ENCODE measurements around the gene MRFAP1L1.
"Not testable (repeated sequence)": the region's sequence is repeated elsewhere in the genome, so short reads cannot be mapped to it uniquely, and the experiment has no call there.

Gene MRFAP1L1

DNA sequence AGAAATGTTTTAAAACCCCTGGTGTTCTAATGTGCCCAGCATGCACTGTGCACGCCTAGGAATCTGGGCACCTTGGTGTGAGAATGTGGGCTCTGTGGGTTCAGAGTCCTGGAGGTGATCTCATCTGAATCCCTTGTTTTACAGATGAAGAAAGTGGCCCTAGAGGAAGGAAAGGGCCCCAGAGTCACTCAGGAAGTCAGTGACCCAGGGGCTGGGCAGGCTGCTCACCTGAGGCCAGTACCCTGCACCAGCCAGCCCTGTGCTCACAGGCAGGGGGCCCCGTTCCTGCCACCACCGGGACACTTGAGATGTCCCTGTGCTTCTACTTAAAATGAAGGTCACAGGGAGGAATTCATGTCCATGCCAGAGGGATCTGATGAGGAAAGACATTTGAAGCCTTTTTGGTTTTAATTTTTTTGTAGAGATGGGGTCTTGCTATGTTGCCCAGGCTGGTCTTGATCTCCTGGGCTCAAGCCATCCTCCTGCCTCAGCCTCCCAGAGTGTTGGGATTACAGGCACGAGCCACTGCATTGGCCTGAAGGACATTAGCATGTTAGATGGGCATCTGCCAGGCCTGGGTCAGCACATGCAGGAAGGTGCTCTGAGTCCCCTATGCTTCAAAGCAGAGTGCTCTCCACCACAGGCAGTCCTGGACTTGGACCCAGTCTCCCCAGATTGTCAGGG is 23.4 kb downstream of the MRFAP1L1 start:
- no peak for FAIRE-seq

DNA sequence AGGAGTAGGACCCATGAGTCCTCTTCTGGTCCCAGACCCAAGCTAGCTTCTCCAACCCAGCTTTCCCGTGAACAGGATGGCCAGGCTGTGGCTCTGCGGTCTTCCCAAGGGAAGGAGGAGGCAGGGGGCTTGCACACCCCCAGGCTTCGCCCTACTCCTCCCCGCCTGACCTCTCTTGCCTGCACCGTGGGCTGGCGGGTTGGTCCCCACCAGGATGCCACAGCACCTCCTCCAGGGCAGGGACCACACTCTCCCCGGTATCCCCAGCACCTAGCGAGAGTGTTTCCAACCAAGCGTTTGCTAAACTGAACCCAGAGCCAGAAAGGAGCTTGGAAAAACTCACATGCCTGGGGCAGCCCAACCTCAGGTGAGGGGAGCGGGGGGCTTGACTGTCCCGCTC is 25.0 kb downstream of the MRFAP1L1 start:
- FAIRE-seq: no peak

DNA sequence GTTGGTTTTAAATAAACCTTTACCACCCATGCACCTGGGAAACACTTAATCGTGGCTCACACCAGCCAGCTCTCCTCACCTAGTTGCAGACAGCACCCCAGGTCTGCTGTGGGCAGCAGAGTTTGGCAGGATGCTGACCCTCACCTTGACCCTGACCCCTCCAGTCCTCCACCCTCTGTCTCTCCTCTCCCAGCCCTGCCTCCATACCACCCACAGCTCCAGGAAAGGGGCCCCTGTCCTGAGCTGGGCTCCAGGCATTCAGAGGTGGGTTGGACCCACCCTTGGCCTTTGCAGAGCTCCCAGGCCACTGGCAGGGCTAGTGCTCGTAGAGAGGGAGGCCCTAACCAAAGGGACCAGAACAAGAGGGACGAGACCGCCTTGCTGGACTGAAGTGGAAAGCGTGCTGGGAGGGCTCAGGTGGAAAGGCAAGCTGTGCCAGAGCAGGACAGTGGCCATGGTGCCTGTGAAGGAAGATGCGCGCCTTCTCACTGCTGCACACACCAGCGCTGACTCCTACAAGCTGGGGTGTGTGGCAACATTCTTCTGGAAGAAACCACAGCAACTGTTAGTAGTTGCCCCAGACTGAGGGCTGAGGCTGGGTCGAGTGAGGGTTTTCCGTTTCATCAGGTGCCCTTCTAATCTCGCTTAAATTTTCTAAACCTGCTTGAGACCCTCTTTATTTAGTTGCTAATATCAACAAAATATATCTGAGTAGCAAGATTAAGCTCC is 26.6 kb downstream of the MRFAP1L1 start:
- no peak for FAIRE-seq

DNA sequence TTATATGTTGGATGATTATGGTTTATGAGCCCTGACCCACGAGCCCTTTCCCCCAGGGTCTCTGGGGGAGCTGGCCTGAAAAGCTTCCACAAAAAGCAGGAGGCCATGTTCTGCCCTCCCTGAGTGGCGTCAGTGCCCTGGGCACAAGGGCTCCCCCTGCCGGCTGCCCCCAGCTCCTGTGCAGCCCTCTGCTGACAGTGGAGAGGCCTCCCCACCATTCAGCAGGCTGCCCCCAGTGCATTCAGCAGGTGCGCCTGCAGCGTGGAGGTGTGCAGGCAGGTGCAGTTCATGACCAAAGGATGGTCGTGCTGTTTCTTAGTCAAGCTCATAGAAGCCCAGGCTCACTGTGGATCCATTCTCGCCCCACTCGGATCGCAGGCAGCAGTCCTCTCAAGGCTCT is 28.5 kb downstream of the MRFAP1L1 start:
- FAIRE-seq: no peak

DNA sequence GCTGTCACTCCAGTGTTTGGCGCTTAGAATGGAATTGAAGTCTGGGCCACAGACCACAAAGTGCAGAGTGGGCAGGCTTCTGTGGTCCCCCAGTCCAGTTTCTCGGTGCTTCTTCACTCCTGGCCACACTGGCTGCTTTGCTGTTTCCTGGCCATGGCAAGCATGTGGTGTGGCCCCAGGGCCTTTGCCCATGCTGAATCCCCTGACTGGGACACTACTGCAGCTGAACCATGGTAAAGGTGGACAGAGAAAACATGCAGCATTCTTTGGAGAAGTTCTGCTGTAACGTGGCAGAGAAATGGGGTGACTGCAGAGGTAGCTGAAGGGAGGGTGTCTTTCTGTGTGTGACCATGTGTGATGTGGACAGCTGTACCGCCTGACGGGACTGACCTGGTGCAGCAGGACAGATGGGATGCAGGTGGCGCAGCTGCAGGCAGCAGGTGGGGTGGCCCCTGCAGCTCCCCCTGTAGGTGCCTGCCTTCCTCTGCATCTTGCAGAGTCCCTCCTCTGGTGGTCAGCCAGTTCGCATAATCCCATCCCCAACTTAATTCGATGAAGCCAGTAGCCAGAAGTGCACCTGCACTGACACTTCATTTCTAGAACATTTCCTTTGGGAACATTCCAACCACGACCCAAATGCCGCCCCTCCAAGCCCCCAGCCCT is 29.2 kb downstream of the MRFAP1L1 start:
- no peak for FAIRE-seq

DNA sequence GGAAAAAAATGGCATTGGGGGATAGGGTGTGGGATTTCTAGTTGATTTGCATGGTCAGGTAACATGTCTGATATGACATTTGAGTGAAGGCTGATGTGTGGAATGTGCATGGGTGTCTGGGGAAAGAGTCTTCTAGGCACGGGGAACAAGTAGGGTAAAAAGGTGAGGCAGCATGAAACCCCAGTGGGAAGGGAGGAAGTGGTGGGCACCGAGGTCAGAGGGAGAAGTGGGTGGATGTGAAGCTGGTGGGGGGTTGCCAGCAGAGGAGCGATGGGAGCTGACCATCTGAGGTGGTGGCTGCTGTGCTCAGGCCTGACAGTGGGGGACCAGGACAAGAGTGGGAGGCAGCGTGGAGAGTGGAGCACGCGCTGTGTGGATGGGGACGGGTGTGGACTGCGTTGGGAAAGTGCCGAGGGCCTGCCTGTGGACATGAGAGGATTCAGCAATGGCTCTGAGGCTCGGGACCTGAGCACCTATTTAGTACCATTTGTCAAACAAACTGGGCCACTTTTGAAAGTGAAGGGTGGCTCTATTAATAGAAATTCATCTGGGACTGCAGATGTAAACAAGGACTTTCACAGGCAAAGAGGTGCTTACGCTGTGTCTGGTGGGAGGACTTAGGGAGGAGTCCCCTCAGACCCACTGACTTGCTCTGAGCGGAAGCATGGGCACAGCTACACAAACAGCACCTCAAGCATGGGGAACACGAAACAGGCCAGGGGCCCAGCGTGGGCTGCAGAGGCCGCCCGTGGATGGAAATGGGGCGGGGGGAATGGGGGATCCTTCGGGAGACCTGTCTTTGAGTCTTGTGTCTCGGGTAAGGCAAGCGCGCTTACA is 32.7 kb downstream of the MRFAP1L1 start:
- no peak for FAIRE-seq

DNA sequence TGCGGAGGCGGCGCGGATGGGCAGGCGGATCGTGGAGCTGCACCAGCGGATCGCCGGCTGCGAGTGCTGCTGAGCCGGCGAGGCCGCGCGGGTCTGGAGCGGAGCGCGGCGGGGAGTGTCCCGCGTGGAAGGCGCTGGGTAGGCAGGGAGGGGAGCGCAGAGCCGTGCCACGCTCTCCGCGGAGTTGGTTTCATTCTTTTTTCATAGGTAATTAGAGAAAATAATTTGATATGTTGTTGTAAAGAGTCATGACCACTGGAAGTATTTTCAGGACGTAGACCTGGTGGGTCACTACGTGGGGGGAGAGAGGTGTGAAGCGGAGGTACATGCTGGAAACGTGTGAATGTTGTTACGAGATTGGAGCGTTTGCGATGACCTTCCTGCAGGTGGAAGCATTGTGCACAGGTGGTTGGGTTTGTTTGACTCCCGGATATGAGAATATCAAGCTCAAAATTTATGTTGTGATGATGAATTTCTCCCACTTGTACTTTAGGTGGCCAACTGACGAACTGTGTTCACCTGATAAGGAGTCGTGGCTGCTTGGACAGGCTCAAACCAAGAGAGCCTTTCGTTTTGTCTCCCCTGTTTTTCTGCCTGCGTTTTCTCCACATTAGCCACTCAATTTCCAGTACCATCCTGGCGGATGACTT is 35.0 kb downstream of the MRFAP1L1 start:
- FAIRE-seq: peak; percentile 35

DNA sequence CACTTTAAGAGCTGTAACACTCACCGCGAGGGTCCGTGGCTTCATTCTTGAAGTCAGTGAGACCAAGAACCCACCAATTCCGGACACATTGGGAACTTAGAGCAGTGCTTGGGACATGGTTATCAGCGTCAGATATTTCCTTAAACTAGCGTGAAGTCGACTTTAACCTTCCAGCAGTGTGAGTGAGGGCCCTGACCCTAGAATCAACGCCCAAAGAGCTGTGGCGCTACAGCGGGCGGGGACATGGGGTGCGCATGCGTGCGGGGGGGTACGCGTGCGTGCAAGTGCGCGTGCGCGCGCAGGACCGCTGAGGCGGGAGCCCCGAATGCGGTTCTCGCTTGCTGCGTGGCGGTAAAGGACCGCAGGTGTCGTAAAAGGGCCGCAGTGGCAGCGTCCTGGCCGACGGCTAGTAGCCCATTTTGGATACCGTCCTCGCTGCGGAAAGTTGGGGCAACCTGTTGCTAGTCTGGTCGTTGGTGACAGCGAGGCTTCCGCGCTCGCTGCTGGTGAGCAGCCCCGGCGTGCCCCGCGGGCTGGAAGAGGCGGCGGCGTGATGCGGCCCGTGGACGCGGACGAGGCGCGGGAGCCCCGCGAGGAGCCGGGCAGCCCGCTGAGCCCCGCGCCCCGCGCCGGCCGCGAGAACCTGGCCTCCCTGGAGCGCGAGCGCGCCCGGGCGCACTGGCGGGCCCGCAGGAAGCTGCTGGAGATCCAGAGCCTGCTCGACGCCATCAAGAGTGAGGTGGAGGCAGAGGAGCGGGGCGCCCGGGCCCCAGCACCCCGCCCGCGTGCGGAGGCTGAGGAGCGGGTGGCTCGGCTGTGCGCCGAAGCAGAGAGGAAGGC is 35.8 kb downstream of the MRFAP1L1 start:
- FAIRE-seq: no peak

DNA sequence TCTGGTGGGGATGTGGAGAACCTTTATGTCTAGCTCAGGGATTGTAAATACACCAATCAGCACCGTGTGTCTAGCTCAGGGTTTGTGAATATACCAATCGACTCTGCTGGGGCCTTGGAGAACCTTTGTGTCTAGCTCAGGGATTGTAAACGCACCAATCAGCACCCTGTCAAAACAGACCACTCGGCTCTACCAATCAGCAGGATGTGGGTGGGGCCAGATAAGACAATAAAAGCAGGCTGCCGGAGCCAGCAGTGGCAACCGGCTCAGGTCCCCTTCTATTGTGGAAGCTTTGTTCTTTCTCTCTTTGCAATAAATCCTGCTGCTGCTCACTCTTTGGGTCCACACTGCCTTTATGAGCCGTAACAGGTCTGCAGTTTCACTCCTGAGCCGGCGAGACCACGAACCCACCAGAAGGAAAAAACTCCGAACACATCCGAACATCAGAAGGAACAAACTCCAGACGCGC is 36.4 kb downstream of the MRFAP1L1 start:
- FAIRE-seq: not testable (repeated sequence)

DNA sequence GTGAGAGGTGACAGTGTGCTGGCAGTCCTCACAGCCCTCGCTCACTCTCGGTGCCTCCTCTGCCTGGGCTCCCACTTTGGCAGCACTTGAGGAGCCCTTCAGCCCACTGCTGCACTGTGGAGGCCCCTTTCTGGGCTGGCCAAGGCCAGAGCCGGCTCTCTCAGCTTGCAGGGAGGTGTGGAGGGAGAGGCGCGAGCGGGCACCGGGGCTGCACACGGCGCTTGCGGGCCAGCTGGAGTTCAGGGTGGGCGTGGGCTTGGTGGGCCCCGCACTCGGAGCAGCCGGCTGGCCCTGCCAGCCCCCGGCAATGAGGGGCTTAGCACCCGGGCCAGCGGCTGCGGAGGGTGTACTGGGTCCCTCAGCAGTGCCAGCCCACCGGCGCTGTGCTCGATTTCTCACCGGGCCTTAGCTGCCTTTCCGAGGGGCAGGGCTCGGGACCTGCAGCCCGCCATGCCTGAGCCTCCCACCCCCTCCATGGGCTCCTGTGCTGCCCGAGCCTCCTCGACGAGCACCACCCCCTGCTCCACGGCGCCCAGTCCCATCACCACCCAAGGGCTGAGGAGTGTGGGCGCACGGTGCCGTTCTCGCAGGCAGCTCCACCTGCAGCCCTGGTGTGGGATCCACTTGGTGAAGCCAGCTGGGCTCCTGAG is 37.0 kb downstream of the MRFAP1L1 start:
- not testable (repeated sequence) for FAIRE-seq

DNA sequence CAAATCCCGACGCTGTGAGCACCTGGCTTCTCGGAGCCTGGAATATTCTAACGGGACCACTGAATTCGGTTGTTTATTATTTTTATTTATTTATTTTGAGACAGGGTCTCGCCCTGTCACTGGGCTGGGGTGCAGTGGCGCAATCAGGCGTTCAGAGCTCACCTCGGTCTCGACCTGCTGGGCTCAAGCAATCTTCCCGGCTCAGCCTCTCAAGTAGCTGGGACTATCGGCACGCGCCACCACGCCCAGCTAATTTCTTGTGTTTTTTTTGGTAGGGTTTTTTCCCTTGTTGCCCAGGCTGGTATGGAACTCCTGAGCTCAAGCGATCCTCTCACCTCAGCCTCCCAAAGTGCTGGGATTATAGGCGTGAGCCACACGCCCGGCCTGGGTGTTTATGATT is 37.5 kb downstream of the MRFAP1L1 start:
- no peak for FAIRE-seq

DNA sequence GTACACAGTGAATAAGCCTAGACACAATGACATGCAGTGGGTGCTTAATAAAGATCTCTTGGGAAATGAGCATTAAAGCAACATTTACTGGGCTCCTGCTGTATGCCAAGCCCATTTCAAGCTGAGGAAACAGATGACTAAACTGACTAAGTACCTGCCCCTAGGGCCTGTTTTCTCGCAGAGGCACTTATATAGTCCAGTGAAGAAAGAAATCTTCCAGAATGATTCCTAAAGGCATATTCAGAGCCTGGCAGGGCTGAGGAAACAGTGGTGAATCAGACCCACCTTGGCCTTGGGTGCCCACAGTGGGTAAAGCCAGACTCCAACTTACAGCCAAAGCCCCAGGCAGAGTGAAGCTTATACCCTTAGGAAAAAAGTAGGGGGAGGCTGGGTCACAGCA is 38.0 kb downstream of the MRFAP1L1 start:
- no peak for FAIRE-seq

DNA sequence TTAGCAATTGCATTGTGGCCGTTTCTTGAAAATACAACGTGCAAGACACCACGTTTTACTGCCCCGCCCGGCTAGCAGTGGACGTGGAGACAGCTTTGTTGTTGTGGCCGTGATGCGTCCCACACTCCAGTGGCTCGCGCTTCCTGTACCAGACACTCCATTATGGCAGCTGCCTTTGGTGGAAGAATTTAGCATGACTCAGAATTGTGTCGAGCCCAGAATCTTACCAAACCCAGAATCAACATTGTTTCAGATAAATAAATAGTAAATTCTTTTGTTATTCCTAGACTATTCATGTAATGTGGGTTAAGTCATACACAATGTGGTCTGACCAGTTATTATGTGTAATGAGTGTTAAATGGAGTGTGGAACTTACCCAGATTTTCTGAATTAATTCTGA is 41.3 kb downstream of the MRFAP1L1 start:
- peak; percentile 53 for FAIRE-seq

DNA sequence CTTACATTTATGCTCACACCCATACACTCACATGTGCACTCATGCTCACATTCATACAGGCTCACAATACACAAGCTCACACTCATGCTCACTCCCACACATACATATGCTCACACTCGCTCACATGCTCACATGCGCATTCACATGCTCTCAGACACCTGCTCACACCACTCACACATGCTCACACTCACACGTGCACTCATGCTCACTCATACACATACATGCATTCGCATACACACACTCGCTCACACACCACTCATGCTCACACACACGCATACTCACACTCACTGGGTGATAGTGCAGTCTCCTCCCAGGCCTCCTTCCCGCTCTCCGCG is 44.4 kb downstream of the MRFAP1L1 start:
- FAIRE-seq: no peak

DNA sequence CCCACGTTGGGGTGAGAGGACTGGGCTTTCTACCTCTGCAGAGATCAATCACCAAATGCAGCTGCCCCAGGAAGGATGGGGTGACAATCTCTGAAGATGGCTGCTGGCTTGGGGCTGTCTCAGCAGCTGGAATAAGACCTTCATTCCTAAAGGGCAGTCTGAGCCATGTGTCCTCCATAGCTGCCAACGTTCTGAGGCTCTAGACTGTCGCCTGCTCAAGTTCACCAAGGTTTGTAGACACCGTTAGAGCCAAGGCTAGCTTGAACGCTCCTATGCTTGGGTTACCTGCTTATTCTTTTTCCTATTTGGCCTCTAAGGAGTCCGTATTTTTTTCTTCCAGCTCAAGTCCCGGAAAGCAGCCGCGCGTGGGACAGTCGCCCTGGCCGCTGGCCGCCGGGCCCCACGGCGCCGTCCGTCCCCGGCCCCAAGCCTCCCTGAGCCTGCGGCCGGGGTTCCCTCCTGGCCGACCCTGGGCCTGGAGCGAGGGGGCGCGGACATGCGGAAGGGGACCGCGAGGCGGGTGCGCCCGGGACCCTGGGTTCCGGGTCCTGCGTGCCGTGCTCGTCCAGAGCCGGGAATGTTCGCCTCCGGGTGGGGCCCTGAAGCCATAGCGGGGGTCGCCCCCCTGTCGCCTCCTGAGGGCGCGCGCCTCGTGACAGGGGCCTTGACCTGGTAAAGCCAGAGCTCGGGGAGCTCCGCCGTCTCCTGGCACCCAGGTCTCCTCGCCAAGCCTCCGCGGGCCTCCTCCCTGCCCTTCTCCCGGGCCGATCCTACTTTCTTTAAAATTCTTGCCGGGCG is 45.9 kb downstream of the MRFAP1L1 start:
- no peak for FAIRE-seq

DNA sequence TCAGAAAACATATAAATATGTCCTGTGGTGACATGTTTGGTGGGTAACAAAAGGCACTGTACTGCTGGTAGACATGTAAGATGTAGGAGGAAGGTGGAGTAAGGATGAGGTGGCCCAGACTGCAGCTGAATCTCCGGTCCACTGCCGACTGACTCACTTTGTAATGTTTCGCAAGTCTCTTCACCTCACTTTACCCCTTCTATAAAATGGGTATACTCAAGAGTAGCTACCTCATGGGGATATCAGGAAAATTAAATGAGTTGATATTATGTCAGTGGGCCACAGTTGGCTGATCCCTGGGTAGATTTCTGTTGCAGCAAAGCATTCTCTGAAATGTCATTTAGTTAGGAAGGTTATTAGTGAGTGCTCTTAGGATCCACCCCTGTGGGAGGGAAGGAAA is 47.1 kb downstream of the MRFAP1L1 start:
- FAIRE-seq: no peak

DNA sequence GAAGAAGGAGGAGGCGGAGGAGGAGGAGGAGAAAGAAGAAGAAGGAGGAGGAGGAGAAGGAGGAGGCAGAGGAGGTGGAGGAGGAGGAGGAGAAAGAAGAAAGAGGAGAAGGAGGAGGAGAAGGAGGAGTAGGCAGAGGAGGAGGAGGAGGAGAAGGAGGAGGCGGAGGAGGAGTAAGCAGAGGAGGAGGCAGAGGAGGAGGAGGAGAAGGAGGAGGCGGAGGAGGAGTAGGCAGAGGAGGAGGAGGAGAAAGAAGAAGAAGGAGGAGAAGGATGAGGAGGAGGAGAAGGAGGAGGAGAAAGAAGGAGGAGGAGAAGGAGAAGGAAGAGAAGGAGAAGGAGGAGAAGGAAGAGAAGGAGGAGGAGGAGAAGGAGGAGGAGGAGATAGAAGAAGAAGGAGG is 49.2 kb downstream of the MRFAP1L1 start:
- FAIRE-seq: no peak

DNA sequence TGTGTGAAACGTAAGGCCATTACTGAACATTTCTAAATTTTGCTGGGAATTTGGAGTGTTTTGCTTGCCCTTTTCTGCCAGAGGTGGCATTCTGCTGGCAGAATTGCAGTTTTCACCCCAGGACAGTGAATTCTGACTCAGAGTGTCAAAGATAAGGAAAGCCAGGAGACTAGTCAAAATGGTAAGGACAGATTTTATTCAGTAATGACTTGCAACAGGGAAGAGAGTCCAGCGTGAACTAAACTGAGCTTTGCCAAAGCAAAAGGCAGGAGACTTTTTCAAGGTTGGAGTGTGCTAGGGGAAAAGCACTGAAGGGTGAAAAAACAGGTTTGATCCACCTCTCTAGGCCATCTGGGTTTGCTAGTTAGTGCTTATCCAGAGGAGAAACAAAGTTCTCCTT is 49.8 kb downstream of the MRFAP1L1 start:
- no peak for FAIRE-seq

DNA sequence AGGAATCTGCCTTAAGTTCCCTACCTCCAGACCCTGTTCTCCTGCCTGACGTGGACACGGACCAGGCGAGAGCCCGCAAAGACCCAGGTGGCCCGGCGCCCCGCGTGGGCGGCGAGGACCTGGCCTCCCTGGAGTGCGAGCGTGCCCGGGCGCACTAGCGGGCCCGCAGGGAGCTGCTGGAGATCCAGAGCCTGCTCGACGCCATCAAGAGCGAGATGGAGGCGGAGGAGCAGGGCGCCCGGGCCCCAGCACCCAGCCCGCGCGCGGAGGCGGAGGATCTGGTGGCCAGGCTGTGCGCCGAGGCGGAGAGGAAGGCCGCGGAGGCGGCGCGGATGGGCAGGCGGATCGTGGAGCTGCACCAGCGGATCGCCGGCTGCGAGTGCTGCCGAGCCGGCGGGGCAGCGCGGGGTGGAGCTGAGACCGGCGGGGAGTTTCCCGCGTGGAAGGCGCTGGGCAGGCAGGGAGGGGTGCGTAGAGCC is 51.0 kb downstream of the MRFAP1L1 start:
- FAIRE-seq: no peak

DNA sequence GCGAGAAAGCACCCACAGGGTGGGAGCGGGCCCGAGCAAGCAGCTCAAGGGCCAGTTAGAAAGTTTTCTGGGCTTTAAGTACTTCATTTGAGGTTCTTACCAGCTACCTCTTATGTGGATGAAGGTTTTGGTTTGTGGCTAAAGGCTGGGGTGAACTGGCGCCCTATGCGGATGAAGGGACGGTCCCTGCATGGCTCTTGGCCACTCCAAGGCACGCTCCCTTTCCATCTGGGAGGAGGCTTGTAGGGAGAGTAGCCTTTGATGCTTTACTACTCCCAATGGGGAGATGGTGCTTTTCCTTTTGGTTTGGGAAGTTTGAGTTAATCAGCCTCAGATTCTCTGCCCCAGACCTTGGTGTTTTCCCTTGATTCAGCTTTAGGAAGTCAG is 51.5 kb downstream of the MRFAP1L1 start:
- FAIRE-seq: no peak

Measured in endometrium (tissue), 2 donors.